GM18519 (cell line): ENCODE data around the gene NUCB1.

Source experiments
- ATAC-seq: cut with Tn5 transposase; IDR thresholded peaks from one replicate; pipeline ENCODE4 v1.9.1; 2021; ENCODE audit warnings: mild to moderate bottlenecking, moderate library complexity; ENCODE audit not compliant: unreplicated experiment, low FRiP score

The NUCB1 gene

GRCh38 chr19:48958006-48958405 is 57.9 kb downstream of the NUCB1 start:
- no peak for ATAC-seq

GRCh38 chr19:48959341-48960239 is 59.5 kb downstream of the NUCB1 start:
- ATAC-seq, result no peak

GRCh38 chr19:48961051-48961649 is 61.0 kb downstream of the NUCB1 start:
- no peak for ATAC-seq

GRCh38 chr19:48961673-48962028 is 61.5 kb downstream of the NUCB1 start:
- ATAC-seq, result no peak

GRCh38 chr19:48962029-48962848 is 62.1 kb downstream of the NUCB1 start:
- ATAC-seq, result no peak

- ATAC-seq, result no peak
Observed at GRCh38 chr19:48962849-48963165, 62.7 kb downstream of the NUCB1 start.

GRCh38 chr19:48963371-48964204 is 63.5 kb downstream of the NUCB1 start:
- ATAC-seq, result no peak

- ATAC-seq, result no peak
Observed at GRCh38 chr19:48964205-48965039, 64.3 kb downstream of the NUCB1 start.

- peak; percentile 43 for ATAC-seq
Observed at GRCh38 chr19:48965040-48965805, 65.1 kb downstream of the NUCB1 start, which contains the start of gene FTL. Gene FTL (plus strand): TSS chr19:48965309. CDS start chr19:48965508, 199 bp downstream.

- peak; percentile 5 for ATAC-seq
Observed at GRCh38 chr19:48965806-48966540, 65.9 kb downstream of the NUCB1 start.

GRCh38 chr19:48966541-48967345 is 66.6 kb downstream of the NUCB1 start:
- no peak for ATAC-seq

- no peak for ATAC-seq
Observed at GRCh38 chr19:48967346-48968178, 67.5 kb downstream of the NUCB1 start.

GRCh38 chr19:48968179-48968661 is 68.1 kb downstream of the NUCB1 start:
- no peak for ATAC-seq

GRCh38 chr19:48968813-48969218 is 68.7 kb downstream of the NUCB1 start:
- ATAC-seq, result no peak

GRCh38 chr19:48969276-48970138 is 69.4 kb downstream of the NUCB1 start:
- no peak for ATAC-seq
